Smooth muscle cell (in vitro differentiated cells): Measurements from ENCODE around the gene VPS39. TPM values are rescaled to one million over a fixed set of nuclear protein-coding genes. Genes with fewer than 3 reads are reported as not detected.

Source experiments
- DNase-seq: peaks from one replicate; lab custom pipeline; 2025; ENCODE audit not compliant: unreplicated experiment; lab: John Stamatoyannopoulos, UW
- H2AFZ ChIP-seq: fragments of 200-600 bp; sonication (generic); 2 replicates; pipeline ENCODE4 v1.6.0; 2016; ENCODE audit warnings: antibody characterized with exemption, low read depth, mild to moderate bottlenecking
- H3F3A ChIP-seq: fragments of 200-600 bp; sonication (generic); 2 replicates; pipeline ENCODE4 v1.6.0; 2017; ENCODE audit warnings: antibody characterized with exemption, low read depth
- H3K27ac ChIP-seq: fragments of 200-600 bp; sonication (generic); 2 replicates; pipeline ENCODE4 v1.5.1; 2016; ENCODE audit warnings: low read depth, mild to moderate bottlenecking
- H3K27me3 ChIP-seq: fragments of 200-600 bp; sonication (generic); 2 replicates; pipeline ENCODE4 v1.6.1; 2016; ENCODE audit warnings: low read depth, mild to moderate bottlenecking
- H3K36me3 ChIP-seq: fragments of 200-600 bp; sonication (generic); 2 replicates; pipeline ENCODE4 v1.5.1; 2016; ENCODE audit warnings: low read depth
- H3K4me1 ChIP-seq: fragments of 200-600 bp; sonication (generic); 2 replicates; pipeline ENCODE4 v1.5.1; 2016; ENCODE audit warnings: low read depth
- H3K4me2 ChIP-seq: fragments of 200-600 bp; sonication (generic); 2 replicates; pipeline ENCODE4 v1.6.0; 2016; ENCODE audit warnings: mild to moderate bottlenecking
- H3K4me3 ChIP-seq: fragments of 200-600 bp; sonication (generic); 2 replicates; pipeline ENCODE4 v1.5.1; 2016; ENCODE audit warnings: mild to moderate bottlenecking
- H3K79me2 ChIP-seq: fragments of 200-600 bp; sonication (generic); 2 replicates; pipeline ENCODE4 v1.6.0; 2016; ENCODE audit warnings: low read depth, mild to moderate bottlenecking
- H3K9ac ChIP-seq: fragments of 200-600 bp; sonication (generic); 2 replicates; pipeline ENCODE4 v1.6.0; 2016; ENCODE audit warnings: low read depth
- H3K9me3 ChIP-seq: fragments of 200-600 bp; sonication (generic); replicated peaks from 2 replicates; pipeline ENCODE4 v1.5.1; 2016; ENCODE audit warnings: low read depth
- H4K20me1 ChIP-seq: fragments of 200-600 bp; sonication (generic); 2 replicates; pipeline ENCODE4 v1.6.0; 2016; ENCODE audit warnings: low read depth
- CTCF ChIP-seq: fragments of 200-600 bp; sonication (generic); IDR thresholded peaks from 2 replicates; pipeline ENCODE4 v1.5.1; 2017; ENCODE audit warnings: borderline replicate concordance, mild to moderate bottlenecking, antibody characterized with exemption; ENCODE audit not compliant: insufficient read depth, poor library complexity, severe bottlenecking
- WGBS: methylation state at CpG from one replicate; pipeline ENCODE4 v1.1.7; 2016; ENCODE audit warnings: low lambda C conversion rate; 5-methylcytosine and 5-hydroxymethylcytosine counted together
- polyA plus RNA-seq: library from polyadenylated mRNA; unstranded; fragments of >200 nt; fragmentation: Nextera tagmentation; extraction: Ambion mirVana; gene quantifications from 2 replicates; pipeline ENCODE4 v1.2.1, GENCODE V29; 2016
- total RNA-seq: library from RNA; depleted of rRNA; stranded (reverse); fragments of >200 nt; gene quantifications from 2 replicates; pipeline ENCODE4 v1.2.3, GENCODE V29; 2014

VPS39 gene
- total and polyA plus RNA-seq, 2 experiments from 2014 or later, result 35.0 to 41.2 TPM

GRCh38 chr15:42228036-42228435, 19.9 kb upstream of the VPS39 start:
- TF ChIP-seq CTCF, result no peak
- Histone ChIP-seq H2AFZ (no peak overlapping the region), H3K79me2 (no peaks in the 10 kb centered on the region), H3K4me2 (no peak overlapping the region), H3K9ac (no peak overlapping the region), H3K27ac (no peak overlapping the region), H4K20me1 (peaks cover 12% of the 10 kb centered on the region), H3K27me3 (no peaks in the 10 kb centered on the region), H3K4me1 (no peaks in the 10 kb centered on the region), H3K4me3 (no peak overlapping the region), H3K9me3 (no peaks in the 10 kb centered on the region), H3K36me3 (peaks cover 21% of the 10 kb centered on the region), H3F3A (no peaks in the 10 kb centered on the region)
- no peak for DNase-seq
- 89% methylated on average over 1 of the region's 1 CpG for WGBS

GRCh38 chr15:42226648-42227047, 18.5 kb upstream of the VPS39 start:
- no peak overlapping the region for H3K4me3 ChIP-seq
- no peak overlapping the region for H3K27ac ChIP-seq
- H3K9ac ChIP-seq, result no peak overlapping the region
- peaks cover 16% of the 10 kb centered on the region for H3K36me3 ChIP-seq
- no peaks in the 10 kb centered on the region for H3K79me2 ChIP-seq
- over 99% methylated on average over 5 of the region's 5 CpGs for WGBS
- TF ChIP-seq CTCF, result no peak
- H4K20me1 ChIP-seq, result peaks cover 10% of the 10 kb centered on the region
- DNase-seq, result no peak
- H3F3A ChIP-seq, result no peaks in the 10 kb centered on the region
- no peak overlapping the region for H3K4me2 ChIP-seq
- H3K9me3 ChIP-seq, result no peaks in the 10 kb centered on the region
- H3K27me3 ChIP-seq, result no peaks in the 10 kb centered on the region
- no peaks in the 10 kb centered on the region for H3K4me1 ChIP-seq
- H2AFZ ChIP-seq, result no peak overlapping the region

GRCh38 chr15:42220216-42220615, 12.1 kb upstream of the VPS39 start:
- WGBS, result 48% methylated on average over 2 of the region's 2 CpGs
- Histone ChIP-seq H3K36me3 (peaks cover 38% of the 10 kb centered on the region), H3K27ac (no peak overlapping the region), H3K4me3 (no peak overlapping the region), H3K4me2 (no peak overlapping the region), H3F3A (no peaks in the 10 kb centered on the region), H3K9me3 (no peaks in the 10 kb centered on the region), H2AFZ (no peak overlapping the region), H3K4me1 (no peaks in the 10 kb centered on the region), H3K9ac (no peak overlapping the region), H4K20me1 (no peaks in the 10 kb centered on the region), H3K79me2 (no peaks in the 10 kb centered on the region), H3K27me3 (no peaks in the 10 kb centered on the region)
- DNase-seq, result no peak
- no peak for TF ChIP-seq CTCF

GRCh38 chr15:42218953-42219592, 11.0 kb upstream of the VPS39 start:
- no peak for DNase-seq
- Histone ChIP-seq H3K9ac (no peak overlapping the region), H3K27ac (no peak overlapping the region), H3K79me2 (no peaks in the 10 kb centered on the region), H3K4me1 (no peaks in the 10 kb centered on the region), H3F3A (no peaks in the 10 kb centered on the region), H4K20me1 (no peaks in the 10 kb centered on the region), H3K4me3 (no peak overlapping the region), H3K27me3 (no peaks in the 10 kb centered on the region), H3K36me3 (peaks cover 38% of the 10 kb centered on the region), H2AFZ (no peak overlapping the region), H3K9me3 (no peaks in the 10 kb centered on the region), H3K4me2 (no peak overlapping the region)
- 48% methylated on average over 2 of the region's 2 CpGs for WGBS
- TF ChIP-seq CTCF, result no peak
